SK-N-SH treated with all-trans-retinoic acid at 6 μM for 48 hours (cell line): ENCODE data around the gene MRM3.

ENCODE experiments used
- ATAC-seq: fragments of 200-7000 bp; cut with Tn5 transposase; 3 replicates; pipeline ENCODE4 v1.9.1; 2020; ENCODE audit warnings: mild to moderate bottlenecking, moderate library complexity
- ARNTL ChIP-seq: fragments of 450-650 bp; formaldehyde crosslinking; IDR thresholded peaks from 2 replicates; pipeline ENCODE4 v1.5.0; 2020; ENCODE audit warnings: low read depth, mild to moderate bottlenecking, moderate library complexity, borderline replicate concordance
- BACH2 ChIP-seq: fragments of 250-450 bp; sonication (Bioruptor Pico); IDR thresholded peaks from 2 replicates; pipeline ENCODE4 v1.9.0; 2021; ENCODE audit warnings: mild to moderate bottlenecking, borderline replicate concordance
- CREB5 ChIP-seq: fragments of 250-450 bp; sonication (Bioruptor Pico); IDR thresholded peaks from 2 replicates; pipeline ENCODE4 v1.5.1; 2020; ENCODE audit warnings: low read depth, mild to moderate bottlenecking, moderate library complexity
- CSDC2 ChIP-seq: fragments of 250-450 bp; sonication (Bioruptor Pico); IDR thresholded peaks from 2 replicates; pipeline ENCODE4 v1.5.0; 2020; ENCODE audit warnings: mild to moderate bottlenecking, moderate library complexity
- CSRNP3 ChIP-seq: fragments of 250-450 bp; sonication (Bioruptor Pico); IDR thresholded peaks from 2 replicates; pipeline ENCODE4 v1.5.1; 2021; ENCODE audit warnings: mild to moderate bottlenecking, moderate library complexity
- GLIS3 ChIP-seq: fragments of 250-450 bp; sonication (Bioruptor Pico); IDR thresholded peaks from 2 replicates; pipeline ENCODE4 v1.5.0; 2020; ENCODE audit warnings: mild to moderate bottlenecking, moderate library complexity
- ISL1 ChIP-seq: fragments of 250-450 bp; sonication (Bioruptor Pico); IDR thresholded peaks from 2 replicates; pipeline ENCODE4 v2.1.2; 2022; ENCODE audit warnings: mild to moderate bottlenecking, moderate library complexity
- OSR1 ChIP-seq: fragments of 250-450 bp; sonication (Bioruptor Pico); IDR thresholded peaks from 2 replicates; pipeline ENCODE4 v1.8.0; 2022; ENCODE audit warnings: moderate library complexity, mild to moderate bottlenecking, inconsistent platforms
- PATZ1 ChIP-seq: fragments of 250-450 bp; sonication (Bioruptor Pico); IDR thresholded peaks from 2 replicates; pipeline ENCODE4 v1.8.0; 2020; ENCODE audit warnings: mild to moderate bottlenecking, moderate library complexity, borderline replicate concordance
- POU6F1 ChIP-seq: fragments of 250-450 bp; sonication (Bioruptor Pico); IDR thresholded peaks from 2 replicates; pipeline ENCODE4 v1.8.0; 2021; ENCODE audit warnings: low read depth, mild to moderate bottlenecking, moderate library complexity, borderline replicate concordance
- PPARA ChIP-seq: fragments of 250-450 bp; sonication (Bioruptor Pico); IDR thresholded peaks from 2 replicates; pipeline ENCODE4 v1.5.0; 2020; ENCODE audit warnings: mild to moderate bottlenecking, borderline replicate concordance
- RARB ChIP-seq: fragments of 250-450 bp; sonication (Bioruptor Pico); IDR thresholded peaks from 2 replicates; pipeline ENCODE4 v1.8.0; 2021; ENCODE audit warnings: mild to moderate bottlenecking, moderate library complexity
- TCF4 ChIP-seq: fragments of 250-450 bp; sonication (Bioruptor Pico); IDR thresholded peaks from 2 replicates; pipeline ENCODE4 v1.8.0; 2021; ENCODE audit warnings: mild to moderate bottlenecking, moderate library complexity, borderline replicate concordance
- TOX ChIP-seq: fragments of 250-450 bp; sonication (Bioruptor Pico); IDR thresholded peaks from 2 replicates; pipeline ENCODE4 v1.8.0; 2021; ENCODE audit warnings: mild to moderate bottlenecking, moderate library complexity, borderline replicate concordance
- TSHZ2 ChIP-seq: fragments of 250-450 bp; sonication (Bioruptor Pico); IDR thresholded peaks from 2 replicates; pipeline ENCODE4 v1.5.0; 2020; ENCODE audit warnings: mild to moderate bottlenecking, moderate library complexity
- ZC3H10 ChIP-seq: fragments of 250-450 bp; sonication (Bioruptor Pico); IDR thresholded peaks from 2 replicates; pipeline ENCODE4 v1.5.1; 2021; ENCODE audit warnings: mild to moderate bottlenecking, moderate library complexity
- ZFP30 ChIP-seq: fragments of 450-650 bp; formaldehyde crosslinking; IDR thresholded peaks from 2 replicates; pipeline ENCODE4 v1.5.0; 2022; ENCODE audit warnings: mild to moderate bottlenecking, moderate library complexity
- ZNF565 ChIP-seq: fragments of 450-650 bp; formaldehyde crosslinking; conservative IDR thresholded peaks from 2 replicates; pipeline ENCODE4 v1.5.0; 2020; ENCODE audit warnings: low read depth, mild to moderate bottlenecking, moderate library complexity
- ZNF70 ChIP-seq: fragments of 450-650 bp; formaldehyde crosslinking; IDR thresholded peaks from 2 replicates; pipeline ENCODE4 v1.5.0; 2020; ENCODE audit warnings: mild to moderate bottlenecking, moderate library complexity
- ZNF8 ChIP-seq: fragments of 450-650 bp; formaldehyde crosslinking; IDR thresholded peaks from 2 replicates; pipeline ENCODE4 v1.5.0; 2020; ENCODE audit warnings: mild to moderate bottlenecking, moderate library complexity

Gene MRM3

GRCh38 chr17:773016-773415 lies 9.1 kb upstream of the MRM3 start:
- TF ChIP-seq ZNF8 (no peak), ZNF70 (no peak), CREB5 (CRISPR knock-in tag) (no peak), CSDC2 (CRISPR knock-in tag) (no peak), TCF4 (CRISPR knock-in tag) (no peak), ZNF565 (CRISPR knock-in tag) (no peak), ISL1 (CRISPR knock-in tag) (no peak), ZC3H10 (CRISPR knock-in tag) (no peak), PPARA (no peak), ZFP30 (CRISPR knock-in tag) (no peak), PATZ1 (CRISPR knock-in tag) (no peak), BACH2 (CRISPR knock-in tag) (no peak), TOX (CRISPR knock-in tag) (no peak), ARNTL (CRISPR knock-in tag) (no peak), OSR1 (CRISPR knock-in tag) (no peak)
- no peak for ATAC-seq

GRCh38 chr17:773467-774312 lies 8.5 kb upstream of the MRM3 start:
- TF ChIP-seq TCF4 (CRISPR knock-in tag) = no peak
- no peak for TF ChIP-seq POU6F1 (CRISPR knock-in tag)
- TF ChIP-seq CSRNP3 (CRISPR knock-in tag) = no peak
- TF ChIP-seq PPARA = no peak
- no peak for TF ChIP-seq ZFP30 (CRISPR knock-in tag)
- TF ChIP-seq PATZ1 (CRISPR knock-in tag) = no peak
- TF ChIP-seq ZNF8 = no peak
- TF ChIP-seq ARNTL (CRISPR knock-in tag) = no peak
- TF ChIP-seq BACH2 (CRISPR knock-in tag) = no peak
- no peak for TF ChIP-seq RARB (CRISPR knock-in tag)
- ATAC-seq = no peak

- TF ChIP-seq BACH2 (CRISPR knock-in tag) (no peak), POU6F1 (CRISPR knock-in tag) (no peak), ZNF70 (no peak), CSDC2 (CRISPR knock-in tag) (no peak), ZNF565 (CRISPR knock-in tag) (no peak), TOX (CRISPR knock-in tag) (no peak), TSHZ2 (CRISPR knock-in tag) (no peak), GLIS3 (CRISPR knock-in tag) (no peak), CREB5 (CRISPR knock-in tag) (no peak)
- no peak for ATAC-seq
Measured at GRCh38 chr17:774313-774584, 7.9 kb upstream of the MRM3 start.
